AG20443 (cell line): Measurements from ENCODE around the gene SPTBN4.
"Not testable (repeated sequence)": the region's sequence is repeated elsewhere in the genome, so short reads cannot be mapped to it uniquely, and the experiment has no call there.

Experiments used
- DNase-seq: peaks from one replicate; pipeline ENCODE4 v3.0.0; 2012; ENCODE audit warnings: low spot score, mixed read lengths

SPTBN4 gene

GRCh38 chr19:40588926-40589569 lies 122.2 kb downstream of the SPTBN4 start:
- no peak for DNase-seq

- no peak for DNase-seq
These were observed 123.0 kb downstream of the SPTBN4 start for GRCh38 chr19:40589591-40590429.

GRCh38 chr19:40590464-40591265 lies 123.9 kb downstream of the SPTBN4 start:
- no peak for DNase-seq

- not testable (repeated sequence) for DNase-seq
These were observed 124.9 kb downstream of the SPTBN4 start for GRCh38 chr19:40591724-40592123.

GRCh38 chr19:40592170-40592569 lies 125.4 kb downstream of the SPTBN4 start:
- DNase-seq, result peak; percentile 29

- DNase-seq, result peak; percentile 40
These were observed 127.5 kb downstream of the SPTBN4 start for GRCh38 chr19:40594255-40594654.

- peak; percentile 67 for DNase-seq
These were observed 127.9 kb downstream of the SPTBN4 start for GRCh38 chr19:40594657-40595091.

GRCh38 chr19:40596608-40597328 lies 130.0 kb downstream of the SPTBN4 start:
- peak; percentile 91 for DNase-seq

GRCh38 chr19:40597329-40597838 lies 130.6 kb downstream of the SPTBN4 start:
- no peak for DNase-seq

- peak; percentile 87 for DNase-seq
These were observed 131.5 kb downstream of the SPTBN4 start for GRCh38 chr19:40598121-40598917.

- DNase-seq, result no peak
These were observed 132.1 kb downstream of the SPTBN4 start for GRCh38 chr19:40598918-40599307.

GRCh38 chr19:40599331-40599901 lies 132.6 kb downstream of the SPTBN4 start:
- DNase-seq, result no peak

GRCh38 chr19:40599902-40600569 lies 133.2 kb downstream of the SPTBN4 start:
- no peak for DNase-seq

GRCh38 chr19:40600570-40601133 lies 133.9 kb downstream of the SPTBN4 start:
- DNase-seq, result no peak

- DNase-seq, result peak; percentile 43
These were observed 134.6 kb downstream of the SPTBN4 start, which contains the start of gene LTBP4 for GRCh38 chr19:40601134-40601974. Gene LTBP4, plus strand, starts transcription at chr19:40601369. Its CDS starts 19 bp downstream, at chr19:40601388.

GRCh38 chr19:40603071-40603388 lies 136.2 kb downstream of the SPTBN4 start:
- no peak for DNase-seq

GRCh38 chr19:40603389-40604170 lies 136.8 kb downstream of the SPTBN4 start:
- DNase-seq, result peak; percentile 95

- no peak for DNase-seq
These were observed 137.4 kb downstream of the SPTBN4 start for GRCh38 chr19:40604171-40604646.
